Gastrocnemius medialis (tissue), 4 donors: ENCODE results near the gene ZNF219. TPM values are rescaled to one million over a fixed set of nuclear protein-coding genes. Genes with fewer than 3 reads are reported as not detected.

Experiments used
- ATAC-seq, 2 donors: fragments of 150-250 bp; one replicate each; pipeline ENCODE4 v1.9.1; 2016
- DNase-seq, 2 donors: peaks; one replicate each; pipeline ENCODE4 v3.0.0-alpha.2; 2019
- H3K27ac ChIP-seq, 4 donors: fragments of 200-600 bp; sonication (generic); 1 replicate in 1 of 4; 2 replicates in 3 of 4; pipeline ENCODE4 v1.5.1; 2016 to 2018; ENCODE audit warnings: mild to moderate bottlenecking in 2 of 4, moderate library complexity in 1 of 4
- H3K27me3 ChIP-seq, 3 donors: fragments of 200-600 bp; sonication (generic) in 2 of 3; 1 replicate in 1 of 3; 2 replicates in 2 of 3; pipeline versions ENCODE4 v1.5.1 to v1.6.0; 2016 to 2019; ENCODE audit warnings: mild to moderate bottlenecking in 1 of 3, moderate library complexity in 1 of 3
- H3K36me3 ChIP-seq, 2 donors: fragments of 200-600 bp; sonication (generic) in 1 of 2; one replicate each; pipeline ENCODE4 v1.5.1; 2017 to 2018
- H3K4me1 ChIP-seq, 2 donors: fragments of 200-600 bp; sonication (generic) in 1 of 2; one replicate each; pipeline ENCODE4 v1.5.1; 2016 to 2017; ENCODE audit warnings: mild to moderate bottlenecking in 2 of 2
- H3K4me3 ChIP-seq, 4 donors: fragments of 200-600 bp; sonication (generic) in 3 of 4; 1 replicate in 1 of 4; 2 replicates in 3 of 4; pipeline ENCODE4 v1.5.1; 2016 to 2019; ENCODE audit warnings: mild to moderate bottlenecking in 2 of 4
- H3K9me3 ChIP-seq, 3 donors: fragments of 200-600 bp; sonication (generic) in 2 of 3; 1 replicate in 1 of 3; 2 replicates in 2 of 3; pipeline ENCODE4 v1.5.1; 2016 to 2019
- CTCF ChIP-seq, 5 experiments: fragments of 450-650 bp in 3 of 5; fragments of 200-600 bp in 2 of 5; sonication (generic) in 2 of 5; IDR thresholded peaks in 4 of 5; conservative IDR thresholded peaks in 1 of 5; 1 replicate in 4 of 5; 2 replicates in 1 of 5; pipeline ENCODE4 v1.5.1; 2016 to 2019; ENCODE audit warnings: antibody characterized with exemption in 5 of 5, mild to moderate bottlenecking in 3 of 5, moderate library complexity in 3 of 5
- POLR2A ChIP-seq, 2 donors: fragments of 450-650 bp; IDR thresholded peaks; one replicate each; pipeline ENCODE4 v1.6.1; 2017; ENCODE audit warnings: antibody characterized with exemption in 2 of 2, mild to moderate bottlenecking in 2 of 2, moderate library complexity in 2 of 2
- in situ Hi-C, 4 donors: fragments of 200-750 bp; cut with MboI; loops; one replicate each; pipeline versions ENCODE4 v1.15.0 to v1.8.0; 2017; ENCODE audit warnings: low sequenced_read_pairs in 4 of 4
- intact Hi-C: fragments of 100-400 bp; cut with DNase I; formaldehyde crosslinking; loops from one replicate; pipeline ENCODE4 v1.15.1; 2023; ENCODE audit warnings: low total_unique reads
- total RNA-seq, 4 donors: library from RNA; depleted of rRNA; stranded (reverse); fragments of >200 nt; gene quantifications; one replicate each; pipeline versions ENCODE4 v1.1.0 to v1.2.3, GENCODE V29; 2016

ZNF219 gene
- total RNA-seq, 4 donors from 2014 or later: 25.9 to 48.9 (median 43.9) TPM

- DNase-seq (peak in 1 of 2 donors; percentile 39), ATAC-seq (peak; percentile 26 to 37)
- intact Hi-C loops: loop anchor here (1.0 kb wide), 1 partner anchor 34 kb away; no protein-coding TSS in a partner anchor
- TF ChIP-seq CTCF (IDR thresholded peaks at IDR 0.05 in 4 of 5, conservative IDR thresholded peaks at IDR 0.05 in 1 of 5) (no peak), POLR2A (IDR thresholded peaks at IDR 0.05) (no peak)
- Histone ChIP-seq H3K27ac (peak overlapping the region; percentile 84 to 91 (median 88)), H3K36me3 (peaks cover 0 to 8% of the 10 kb centered on the region in 2 donors), H3K4me3 (peak overlapping the region; percentile 68 to 83 (median 74)), H3K4me1 (peaks cover 17 to 30% of the 10 kb centered on the region in 2 donors), H3K9me3 (no peaks in the 10 kb centered on the region), H3K27me3 (no peaks in the 10 kb centered on the region)
- in situ Hi-C loops: loop anchor here in 1 of 4 donors (25.0 kb wide), 1 partner anchor 383 kb away; the partner anchor contains the start of genes ANG and RNASE4
Measured at GRCh38 chr14:21070610-21071224, 27.7 kb downstream of the ZNF219 start.

GRCh38 chr14:21070083-21070609, 28.3 kb downstream of the ZNF219 start, which contains the start of gene ARHGEF40:
TSS of gene ARHGEF40 (plus strand) at chr14:21070304. CDS start at chr14:21070397, 93 bp downstream.
- TF ChIP-seq CTCF (IDR thresholded peaks at IDR 0.05 in 4 of 5, conservative IDR thresholded peaks at IDR 0.05 in 1 of 5): no peak
- peak; percentile 60 to 65 for TF ChIP-seq POLR2A (IDR thresholded peaks at IDR 0.05)
- Histone ChIP-seq H3K27ac (peak within 1 kb of the TSS; percentile 84 to 91 (median 88)), H3K27me3 (no peaks in the 10 kb centered on the region), H3K4me3 (peak within 1 kb of the TSS; percentile 68 to 83 (median 74)), H3K4me1 (peaks cover 17 to 30% of the 10 kb centered on the region in 2 donors), H3K36me3 (peaks cover 0 to 7% of the 10 kb centered on the region in 2 donors), H3K9me3 (no peaks in the 10 kb centered on the region)
- DNase-seq (peak in 1 of 2 donors; percentile 70), ATAC-seq (peak; percentile 69 to 72)
- in situ Hi-C loops: loop anchor here in 1 of 4 donors (25.0 kb wide), 1 partner anchor 383 kb away; the partner anchor contains the start of genes ANG and RNASE4
- intact Hi-C loops: loop anchor here (1.0 kb wide), 1 partner anchor 34 kb away; no protein-coding TSS in a partner anchor

- in situ Hi-C loops (loop anchor here in 2 of 4 donors (5.0 to 25.0 kb wide), 3 partner anchors 33 to 382 kb away; partner anchors contain the start of genes ANG (in 1 of the 2), RNASE4 (in 1 of the 2) and TMEM253 (in 1 of the 2)), intact Hi-C loops (loop anchor here (1.0 kb wide), 1 partner anchor 35 kb away; no protein-coding TSS in a partner anchor)
- no peak for DNase-seq
- Histone ChIP-seq H3K9me3 (no peaks in the 10 kb centered on the region), H3K27me3 (no peaks in the 10 kb centered on the region), H3K36me3 (peaks cover 0 to 7% of the 10 kb centered on the region in 2 donors), H3K4me1 (peaks cover 17 to 30% of the 10 kb centered on the region in 2 donors), H3K4me3 (peak overlapping the region; percentile 68 to 83 (median 74)), H3K27ac (peak overlapping the region; percentile 84 to 91 (median 88))
- peak in 1 of 2 donors; percentile 11 for ATAC-seq
- TF ChIP-seq CTCF (IDR thresholded peaks at IDR 0.05 in 4 of 5, conservative IDR thresholded peaks at IDR 0.05 in 1 of 5): no peak
- no peak for TF ChIP-seq POLR2A (IDR thresholded peaks at IDR 0.05)
Measured at GRCh38 chr14:21069388-21070082, 28.9 kb downstream of the ZNF219 start.
